A673 (cell line): Measurements from ENCODE around the gene PON1. TPM values are rescaled to one million over a fixed set of nuclear protein-coding genes. Genes with fewer than 3 reads are reported as not detected.

Source experiments
- BruUV-seq: library from RNA; stranded (reverse); fragments of 400-500 nt; replicated peaks from 2 replicates; lab custom pipeline; 2021; lab: Mats Ljungman, UMichigan
- CTCF ChIA-PET: fragments of 300-600 bp; sonication (Branson Sonifier 250); formaldehyde crosslinking; loops from one replicate; lab custom pipeline; 2022; ENCODE audit warnings: antibody characterized with exemption; lab: Charles Lee
- POLR2A ChIA-PET: fragments of 300-600 bp; sonication (Branson Sonifier 250); formaldehyde crosslinking; loops from one replicate; lab custom pipeline; 2022; ENCODE audit warnings: antibody characterized with exemption; ENCODE audit not compliant: low non-redundant PET; lab: Charles Lee
- DNase-seq: peaks from one replicate; pipeline ENCODE4 v3.0.0-alpha.2; 2015; ENCODE audit warnings: low spot score
- H3K27ac ChIP-seq: fragments of 200-600 bp; sonication (generic); 2 replicates; pipeline ENCODE4 v1.5.1; 2016; ENCODE audit warnings: mixed run types, low read depth, mild to moderate bottlenecking, mixed read lengths, antibody characterized with exemption, low read length; ENCODE audit not compliant: poor library complexity, severe bottlenecking
- H3K27me3 ChIP-seq: fragments of 200-600 bp; sonication (generic); replicated peaks from 2 replicates; pipeline ENCODE4 v1.6.1; 2017; ENCODE audit warnings: mixed run types, low read depth, mild to moderate bottlenecking, mixed read lengths, antibody characterized with exemption, low read length; ENCODE audit not compliant: insufficient read depth, poor library complexity
- H3K36me3 ChIP-seq: fragments of 200-600 bp; sonication (generic); 2 replicates; pipeline ENCODE4 v1.6.1; 2016; ENCODE audit warnings: mixed run types, mild to moderate bottlenecking, mixed read lengths, antibody characterized with exemption, low read length; ENCODE audit not compliant: insufficient read depth, poor library complexity, severe bottlenecking
- H3K4me1 ChIP-seq: fragments of 200-600 bp; sonication (generic); 2 replicates; pipeline ENCODE4 v1.6.1; 2017; ENCODE audit warnings: mixed run types, mild to moderate bottlenecking, mixed read lengths, antibody characterized with exemption, low read length; ENCODE audit not compliant: insufficient read depth, poor library complexity, severe bottlenecking
- H3K4me3 ChIP-seq: fragments of 200-600 bp; sonication (generic); 2 replicates; pipeline ENCODE4 v1.5.1; 2016; ENCODE audit warnings: low read depth, mixed run types, mild to moderate bottlenecking, mixed read lengths, low read length; ENCODE audit not compliant: poor library complexity, severe bottlenecking
- H3K9me3 ChIP-seq: fragments of 200-600 bp; sonication (generic); 2 replicates; pipeline ENCODE4 v1.6.1; 2016; ENCODE audit warnings: mixed run types, low read depth, mild to moderate bottlenecking, mixed read lengths, antibody characterized with exemption, low read length; ENCODE audit not compliant: poor library complexity, severe bottlenecking
- CTCF ChIP-seq: fragments of 300-800, 200-600 bp; sonication (generic); conservative IDR thresholded peaks from 2 replicates; pipeline ENCODE4 v1.5.1; 2017; ENCODE audit warnings: low read depth, mild to moderate bottlenecking, antibody characterized with exemption, low read length, moderate library complexity, mixed read lengths
- EZH2 ChIP-seq: fragments of 200-600 bp; sonication (generic); IDR thresholded peaks from 2 replicates; pipeline ENCODE4 v1.6.1; 2017; ENCODE audit warnings: borderline replicate concordance, low read depth, mild to moderate bottlenecking, mixed read lengths, antibody characterized with exemption, low read length; ENCODE audit not compliant: poor library complexity, severe bottlenecking
- intact Hi-C: fragments of 100-400 bp; cut with micrococcal nuclease; formaldehyde crosslinking; loops from one replicate; pipeline ENCODE4 v1.10.0; 2022; ENCODE audit not compliant: unreplicated experiment
- total RNA-seq: library from RNA; stranded (reverse); gene quantifications from 2 replicates; pipeline ENCODE4 v1.2.3, GENCODE V29; 2021

Gene PON1
- total RNA-seq, 1 experiment from 2014 or later = not detected

- no peaks in the 10 kb centered on the region for H3K4me1 ChIP-seq
- no peak for DNase-seq
- POLR2A ChIA-PET = no interaction called here
- intact Hi-C loops = no loop called here
- TF ChIP-seq EZH2 (no peak), CTCF (no peak)
- H3K27ac ChIP-seq = no peak overlapping the region
- H3K27me3 ChIP-seq = no peaks in the 10 kb centered on the region
- H3K4me3 ChIP-seq = no peak overlapping the region
- H3K9me3 ChIP-seq = no peaks in the 10 kb centered on the region
- H3K36me3 ChIP-seq = no peaks in the 10 kb centered on the region
- BruUV-seq = no TSS peak
- CTCF ChIA-PET = no interaction called here
Observed at GRCh38 chr7:95253986-95254385, 70.3 kb downstream of the PON1 start.

- Histone ChIP-seq H3K9me3 (no peaks in the 10 kb centered on the region), H3K27me3 (no peaks in the 10 kb centered on the region), H3K4me3 (no peak overlapping the region), H3K4me1 (no peaks in the 10 kb centered on the region), H3K27ac (no peak overlapping the region), H3K36me3 (no peaks in the 10 kb centered on the region)
- no peak for TF ChIP-seq CTCF
- no peak for TF ChIP-seq EZH2
- POLR2A ChIA-PET = no interaction called here
- no peak for DNase-seq
- intact Hi-C loops = no loop called here
- CTCF ChIA-PET = interaction anchor here (0.7 kb wide), 1 partner anchor 9 kb away, joined by 13 read pairs; no protein-coding TSS in a partner anchor
- no TSS peak for BruUV-seq
Observed at GRCh38 chr7:95251966-95252365, 72.4 kb downstream of the PON1 start.

- Histone ChIP-seq H3K36me3 (no peaks in the 10 kb centered on the region), H3K27ac (no peak overlapping the region), H3K4me3 (no peak overlapping the region), H3K27me3 (no peaks in the 10 kb centered on the region), H3K4me1 (peaks cover 5% of the 10 kb centered on the region), H3K9me3 (no peaks in the 10 kb centered on the region)
- TF ChIP-seq CTCF (no peak), EZH2 (no peak)
- DNase-seq = no peak
- intact Hi-C loops = no loop called here
- BruUV-seq = no TSS peak
- ChIA-PET POLR2A (no interaction called here), CTCF (no interaction called here)
Observed at GRCh38 chr7:95250571-95250970, 73.8 kb downstream of the PON1 start.

Other genes starting within 250 kb of the PON1 start
- gene PON3, start 71.8 kb upstream of the PON1 start, total RNA-seq = not detected in 2 replicates
- 66.6 and 67.6 TPM in 2 replicates for gene PON2, start 110.5 kb upstream of the PON1 start, total RNA-seq
- gene ASB4, start 161.4 kb upstream of the PON1 start, total RNA-seq = not detected in 2 replicates